ENCODE data around the gene LEMD2. TPM values are rescaled to one million over a fixed set of nuclear protein-coding genes. Genes with fewer than 3 reads are reported as not detected.
A peak's percentile ranks its signal among the peaks of the same experiment; 100 is the strongest.
"Not testable (repeated sequence)": the region's sequence is repeated elsewhere in the genome, so short reads cannot be mapped to it uniquely, and the experiment has no call there.

The LEMD2 gene
- total RNA-seq, 1 donor: 47.4 TPM

DNA sequence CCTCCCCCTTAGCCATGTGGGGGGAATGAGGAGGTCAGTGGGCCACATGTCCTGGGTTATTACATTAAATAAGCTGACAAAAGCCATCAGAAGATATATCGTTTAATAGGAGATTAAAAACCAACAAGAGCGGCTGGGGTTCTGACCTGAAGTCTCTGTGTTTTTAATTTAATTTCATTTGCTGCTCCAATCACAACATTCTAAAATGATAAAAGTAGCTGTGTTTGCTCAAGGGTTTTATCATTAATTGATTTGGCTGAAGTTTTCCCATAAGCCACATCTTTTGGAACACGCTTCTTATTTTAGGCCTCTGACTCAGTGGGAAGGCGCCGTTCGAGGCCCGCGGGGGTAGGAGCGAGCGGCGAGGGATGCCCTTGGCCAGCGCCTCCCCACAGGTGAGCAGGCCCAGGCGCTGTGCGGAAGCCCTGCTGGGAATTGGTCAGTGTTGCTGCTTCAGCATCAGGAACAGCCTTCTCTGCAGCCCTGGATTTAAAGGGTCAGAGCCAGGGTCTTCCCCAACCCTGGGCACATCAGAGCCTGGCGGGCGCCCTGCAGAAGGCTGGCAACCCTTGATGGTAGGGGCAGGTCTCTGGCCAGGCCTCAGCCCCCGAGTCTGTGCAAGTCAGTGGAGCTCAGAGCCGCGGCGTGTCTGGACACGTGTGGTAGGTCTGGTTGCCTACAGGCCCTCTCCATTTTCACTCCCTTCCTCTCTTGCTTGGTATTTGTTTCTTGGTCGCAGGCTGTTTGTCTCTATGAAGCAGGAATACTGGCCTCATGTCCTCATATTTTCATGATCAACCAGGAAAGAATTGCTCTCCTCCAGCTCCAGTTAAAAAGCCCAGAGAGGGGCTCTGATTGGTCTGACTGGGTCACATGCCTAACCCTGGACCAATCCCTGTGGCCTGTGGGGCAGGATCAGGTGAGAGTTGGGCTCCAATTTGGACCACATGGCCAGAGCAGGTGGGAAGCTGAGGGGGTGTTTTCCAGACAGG, 45.8 kb upstream of the LEMD2 start:
- Histone ChIP-seq H3K4me2 (ENCODE audit: insufficient read depth, low read length) (no peak overlapping the region), H3K4me1 (ENCODE audit: insufficient read depth, low read length) (peaks cover 24% of the 10 kb centered on the region), H2AFZ (ENCODE audit: low read length) (no peak overlapping the region), H3K9me3 (ENCODE audit: low read depth, low read length) (no peaks in the 10 kb centered on the region), H3K27ac (ENCODE audit: low read depth, low read length) (no peak overlapping the region), H3K4me3 (ENCODE audit: insufficient read depth, low read length) (no peak overlapping the region), H3K79me2 (ENCODE audit: insufficient read depth, low read length) (no peaks in the 10 kb centered on the region), H3K36me3 (ENCODE audit: insufficient read depth, low read length) (no peaks in the 10 kb centered on the region), H4K20me1 (ENCODE audit: insufficient read depth, low read length) (no peaks in the 10 kb centered on the region), H3K27me3 (ENCODE audit: insufficient read depth, low read length) (no peaks in the 10 kb centered on the region)
- TF ChIP-seq, protein P1, sequence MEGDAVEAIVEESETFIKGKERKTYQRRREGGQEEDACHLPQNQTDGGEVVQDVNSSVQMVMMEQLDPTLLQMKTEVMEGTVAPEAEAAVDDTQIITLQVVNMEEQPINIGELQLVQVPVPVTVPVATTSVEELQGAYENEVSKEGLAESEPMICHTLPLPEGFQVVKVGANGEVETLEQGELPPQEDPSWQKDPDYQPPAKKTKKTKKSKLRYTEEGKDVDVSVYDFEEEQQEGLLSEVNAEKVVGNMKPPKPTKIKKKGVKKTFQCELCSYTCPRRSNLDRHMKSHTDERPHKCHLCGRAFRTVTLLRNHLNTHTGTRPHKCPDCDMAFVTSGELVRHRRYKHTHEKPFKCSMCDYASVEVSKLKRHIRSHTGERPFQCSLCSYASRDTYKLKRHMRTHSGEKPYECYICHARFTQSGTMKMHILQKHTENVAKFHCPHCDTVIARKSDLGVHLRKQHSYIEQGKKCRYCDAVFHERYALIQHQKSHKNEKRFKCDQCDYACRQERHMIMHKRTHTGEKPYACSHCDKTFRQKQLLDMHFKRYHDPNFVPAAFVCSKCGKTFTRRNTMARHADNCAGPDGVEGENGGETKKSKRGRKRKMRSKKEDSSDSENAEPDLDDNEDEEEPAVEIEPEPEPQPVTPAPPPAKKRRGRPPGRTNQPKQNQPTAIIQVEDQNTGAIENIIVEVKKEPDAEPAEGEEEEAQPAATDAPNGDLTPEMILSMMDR (IDR thresholded peaks at IDR 0.05; ENCODE audit: extremely low read depth, low read depth, low read length): no peak
- DNase-seq (ENCODE audit: insufficient read length, low spot score, missing footprints): peak; percentile 88

DNA sequence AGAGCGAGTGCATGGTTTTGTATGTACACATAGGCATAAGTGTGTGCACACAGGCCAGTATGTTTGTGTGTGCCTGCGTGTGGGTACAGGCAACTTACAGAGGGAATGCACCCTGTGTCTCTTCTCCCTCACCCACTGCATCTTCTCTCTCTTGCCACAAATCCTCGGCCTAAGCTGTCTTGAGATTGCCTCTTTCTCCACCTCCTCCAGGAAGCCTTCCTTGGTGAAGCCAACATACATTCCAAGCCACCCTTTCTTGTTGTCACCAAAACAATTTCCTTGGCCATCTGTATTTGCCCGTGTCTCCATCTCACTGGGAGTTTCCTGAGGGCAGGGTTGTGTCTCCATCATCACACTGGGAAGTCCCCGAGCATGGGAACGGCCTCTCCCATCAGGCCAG, 44.7 kb upstream of the LEMD2 start:
- no peaks in the 10 kb centered on the region for H3K36me3 ChIP-seq (ENCODE audit: insufficient read depth, low read length)
- no peak overlapping the region for H2AFZ ChIP-seq (ENCODE audit: low read length)
- H3K4me2 ChIP-seq (ENCODE audit: insufficient read depth, low read length): no peak overlapping the region
- H3K4me3 ChIP-seq (ENCODE audit: insufficient read depth, low read length): no peak overlapping the region
- H3K27me3 ChIP-seq (ENCODE audit: insufficient read depth, low read length): peaks cover 2% of the 10 kb centered on the region
- H3K9me3 ChIP-seq (ENCODE audit: low read depth, low read length): no peaks in the 10 kb centered on the region
- no peaks in the 10 kb centered on the region for H3K79me2 ChIP-seq (ENCODE audit: insufficient read depth, low read length)
- H3K4me1 ChIP-seq (ENCODE audit: insufficient read depth, low read length): peaks cover 13% of the 10 kb centered on the region
- H3K27ac ChIP-seq (ENCODE audit: low read depth, low read length): no peak overlapping the region
- TF ChIP-seq, protein P1 (IDR thresholded peaks at IDR 0.05; ENCODE audit: extremely low read depth, low read depth, low read length): no peak
- H4K20me1 ChIP-seq (ENCODE audit: insufficient read depth, low read length): no peaks in the 10 kb centered on the region
- DNase-seq (ENCODE audit: insufficient read length, low spot score, missing footprints): no peak

DNA sequence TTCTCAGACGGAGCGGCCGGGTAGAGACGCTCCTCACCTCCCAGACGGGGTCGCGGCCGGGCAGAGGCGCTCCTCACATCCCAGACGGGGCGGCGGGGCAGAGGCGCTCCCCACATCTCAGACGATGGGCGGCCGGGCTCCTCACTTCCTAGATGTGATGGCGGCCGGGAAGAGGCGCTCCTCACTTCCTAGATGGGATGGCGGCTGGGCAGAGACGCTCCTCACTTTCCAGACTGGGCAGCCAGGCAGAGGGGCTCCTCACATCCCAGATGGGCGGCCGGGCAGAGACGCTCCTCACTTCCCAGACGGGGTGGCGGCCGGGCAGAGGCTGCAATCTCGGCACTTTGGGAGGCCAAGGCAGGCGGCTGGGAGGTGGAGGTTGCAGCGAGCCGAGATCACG, 43.9 kb upstream of the LEMD2 start:
- not testable (repeated sequence) for DNase-seq (ENCODE audit: insufficient read length, low spot score, missing footprints); H3K27ac ChIP-seq (ENCODE audit: low read depth, low read length); H2AFZ ChIP-seq (ENCODE audit: low read length); H3K4me1 ChIP-seq (ENCODE audit: insufficient read depth, low read length); H3K36me3 ChIP-seq (ENCODE audit: insufficient read depth, low read length); H3K4me3 ChIP-seq (ENCODE audit: insufficient read depth, low read length); H3K27me3 ChIP-seq (ENCODE audit: insufficient read depth, low read length); H4K20me1 ChIP-seq (ENCODE audit: insufficient read depth, low read length); H3K4me2 ChIP-seq (ENCODE audit: insufficient read depth, low read length); H3K79me2 ChIP-seq (ENCODE audit: insufficient read depth, low read length); H3K9me3 ChIP-seq (ENCODE audit: low read depth, low read length)

DNA sequence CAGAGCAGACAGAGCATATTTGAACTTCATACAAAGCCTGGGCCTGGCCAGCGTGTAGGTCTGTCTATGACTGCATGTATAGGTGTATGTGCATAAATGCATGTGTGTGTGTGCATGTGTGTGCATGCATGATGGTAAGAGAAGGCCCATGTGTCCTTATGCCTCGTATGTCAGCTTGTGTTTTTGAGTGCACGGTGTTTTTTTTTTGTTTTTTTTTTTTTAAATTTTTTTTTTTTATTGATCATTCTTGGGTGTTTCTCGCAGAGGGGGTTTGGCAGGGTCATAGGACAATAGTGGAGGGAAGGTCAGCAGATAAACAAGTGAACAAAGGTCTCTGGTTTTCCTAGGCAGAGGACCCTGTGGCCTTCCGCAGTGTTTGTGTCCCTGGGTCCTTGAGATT, 42.8 kb upstream of the LEMD2 start:
- not testable (repeated sequence) for H3K9me3 ChIP-seq (ENCODE audit: low read depth, low read length); H3K4me2 ChIP-seq (ENCODE audit: insufficient read depth, low read length); H3K79me2 ChIP-seq (ENCODE audit: insufficient read depth, low read length); H3K36me3 ChIP-seq (ENCODE audit: insufficient read depth, low read length); H2AFZ ChIP-seq (ENCODE audit: low read length); H3K27me3 ChIP-seq (ENCODE audit: insufficient read depth, low read length); H4K20me1 ChIP-seq (ENCODE audit: insufficient read depth, low read length); H3K4me3 ChIP-seq (ENCODE audit: insufficient read depth, low read length); H3K27ac ChIP-seq (ENCODE audit: low read depth, low read length); DNase-seq (ENCODE audit: insufficient read length, low spot score, missing footprints)
- peaks cover 10% of the 10 kb centered on the region for H3K4me1 ChIP-seq (ENCODE audit: insufficient read depth, low read length)

Measured in osteoblast (primary cell).